Measurements from ENCODE around the gene PHF2.

PHF2 gene

DNA sequence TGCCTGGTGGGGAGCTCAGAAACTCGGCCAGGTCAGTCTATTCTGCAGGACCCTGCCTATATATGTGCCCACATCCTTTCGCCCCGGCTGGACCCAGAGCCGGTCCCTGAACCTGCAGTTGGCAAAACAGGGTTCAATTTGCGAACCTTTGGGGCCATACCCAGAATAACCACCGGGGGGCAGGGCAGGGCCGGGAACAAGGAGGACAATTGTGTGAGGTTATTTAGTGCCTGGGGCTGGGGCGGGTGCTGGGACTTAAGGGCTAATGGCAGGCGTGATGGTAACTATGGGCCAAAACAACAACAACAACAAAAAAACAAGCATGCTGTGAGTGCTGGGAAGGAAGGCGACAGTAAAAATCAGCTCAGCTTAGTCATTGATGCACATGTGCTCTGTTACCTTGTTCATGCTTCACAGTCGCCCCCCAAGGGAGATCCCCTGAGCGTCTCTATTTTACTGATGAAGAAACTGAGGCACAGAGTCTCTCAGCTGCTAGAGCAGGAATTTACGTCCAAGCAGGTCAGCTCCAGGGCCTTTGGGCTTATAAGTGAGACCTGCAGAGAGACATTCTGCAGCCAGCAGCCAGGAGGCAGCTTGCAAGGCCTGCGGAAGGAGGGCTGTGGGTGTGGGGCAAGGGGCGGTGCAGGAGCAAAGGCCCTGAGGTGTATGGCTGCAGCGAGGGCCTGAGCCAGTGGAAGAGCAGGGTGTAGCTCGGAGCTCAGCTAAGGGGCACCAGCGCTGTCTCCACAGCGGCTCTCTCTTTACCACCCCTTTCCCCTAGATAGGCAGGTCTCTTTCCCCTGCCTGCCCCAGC is 106.0 kb downstream of the PHF2 start:
- DNase-seq = no peak

- DNase-seq = no peak
Observed at GRCh38 chr9:93683331-93684134, 107.1 kb downstream of the PHF2 start.

- DNase-seq = no peak
Observed at GRCh38 chr9:93684161-93684765, 107.9 kb downstream of the PHF2 start.

- no peak for DNase-seq
Observed at GRCh38 chr9:93684806-93685543, 108.6 kb downstream of the PHF2 start.

DNA sequence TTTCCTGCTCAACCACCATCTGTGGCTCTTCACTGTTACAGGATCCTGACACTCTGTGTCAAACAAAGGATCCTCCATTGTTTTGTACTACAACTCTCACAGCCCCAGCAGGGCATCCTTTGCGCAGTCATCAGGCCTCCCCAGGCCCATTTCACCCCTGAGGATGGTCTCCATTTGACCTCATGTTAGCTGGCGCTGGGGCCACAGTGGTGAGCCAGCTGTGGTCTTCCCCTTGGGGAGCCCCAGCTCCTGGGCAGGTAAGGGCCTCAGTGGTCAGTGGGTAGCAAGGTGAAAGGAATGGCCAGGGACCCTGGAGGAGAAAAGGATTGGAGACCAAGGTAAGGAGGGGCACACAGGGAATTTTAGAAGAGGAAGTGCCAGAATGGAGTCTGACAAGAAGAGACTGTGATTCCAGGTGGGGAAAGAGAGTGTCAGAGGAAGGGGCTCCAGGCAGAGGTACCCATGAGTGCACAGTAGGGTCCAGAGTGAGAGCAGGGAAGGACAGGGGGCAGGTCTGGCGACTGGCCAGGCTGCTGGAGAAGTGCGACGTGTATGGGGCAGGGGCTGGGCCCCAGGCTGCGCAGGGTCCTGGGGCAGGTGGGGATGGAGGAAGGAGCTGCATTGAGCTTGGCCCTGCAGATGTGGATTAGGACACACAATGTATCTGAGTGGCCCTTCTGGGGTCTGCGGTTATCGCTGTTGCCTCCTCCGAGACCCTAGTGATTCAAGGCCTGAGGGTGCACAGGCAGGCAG is 109.9 kb downstream of the PHF2 start:
- DNase-seq = no peak

GRCh38 chr9:93686880-93687236 is 110.5 kb downstream of the PHF2 start:
- no peak for DNase-seq

GRCh38 chr9:93690618-93691017 is 114.2 kb downstream of the PHF2 start:
- no peak for DNase-seq

DNA sequence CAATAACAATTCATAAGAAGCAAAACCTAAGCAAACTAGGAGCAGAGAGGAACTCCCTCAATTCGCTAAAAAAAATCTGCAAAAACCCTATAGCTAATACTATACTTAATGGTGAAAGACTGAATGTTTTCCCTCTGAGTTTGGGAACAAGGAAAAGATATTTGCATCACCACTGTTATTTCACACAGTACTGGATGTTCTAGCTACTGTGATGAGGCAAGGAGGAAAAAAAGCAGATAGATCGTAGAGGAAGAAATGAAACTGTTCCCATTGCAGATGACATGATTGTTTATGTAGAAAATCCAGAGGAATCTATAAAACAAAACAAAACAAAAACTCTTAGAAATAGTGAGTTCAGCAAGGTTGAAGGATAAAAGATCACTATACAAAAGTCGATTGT is 116.7 kb downstream of the PHF2 start:
- DNase-seq = no peak

DNA sequence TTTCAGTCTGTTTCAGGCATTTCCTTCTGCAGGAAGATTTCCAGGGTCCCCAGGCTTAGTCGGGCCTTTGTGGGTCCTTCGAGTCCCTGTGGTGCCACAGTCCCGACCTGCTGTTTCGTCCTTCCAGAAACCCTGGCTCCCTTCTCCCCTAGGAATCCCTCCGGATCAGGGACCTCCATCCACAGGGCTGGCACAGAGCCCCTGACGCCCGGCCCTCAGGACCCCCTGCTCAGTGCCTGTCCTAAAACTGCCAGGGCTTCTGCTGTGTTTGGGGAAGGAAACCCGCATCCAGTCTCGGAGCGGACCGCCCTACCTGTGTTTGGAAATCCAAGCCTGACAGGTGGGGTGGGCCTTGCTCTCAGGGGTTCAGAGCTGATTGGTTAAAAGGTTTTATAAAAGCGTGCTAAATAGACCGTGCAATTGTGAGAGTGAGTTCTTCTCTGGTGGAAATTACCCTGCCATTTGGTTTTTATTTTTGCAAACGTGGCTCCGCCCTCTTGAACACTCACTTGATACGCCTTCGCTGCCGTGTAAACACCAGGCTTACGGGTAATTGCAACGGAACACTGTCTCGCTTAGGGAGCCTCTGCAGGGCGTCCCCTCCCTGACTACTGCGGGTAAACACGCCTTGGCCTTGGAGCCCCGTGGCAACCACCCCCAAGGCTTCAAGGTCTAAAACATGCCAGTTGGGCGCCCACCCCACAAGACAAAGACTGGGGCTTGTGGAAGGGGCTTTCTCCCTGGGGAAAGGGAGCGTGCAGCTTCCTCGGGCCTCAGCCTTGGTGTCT is 121.2 kb downstream of the PHF2 start:
- no peak for DNase-seq

GRCh38 chr9:93698140-93698908 is 121.9 kb downstream of the PHF2 start:
- no peak for DNase-seq

DNA sequence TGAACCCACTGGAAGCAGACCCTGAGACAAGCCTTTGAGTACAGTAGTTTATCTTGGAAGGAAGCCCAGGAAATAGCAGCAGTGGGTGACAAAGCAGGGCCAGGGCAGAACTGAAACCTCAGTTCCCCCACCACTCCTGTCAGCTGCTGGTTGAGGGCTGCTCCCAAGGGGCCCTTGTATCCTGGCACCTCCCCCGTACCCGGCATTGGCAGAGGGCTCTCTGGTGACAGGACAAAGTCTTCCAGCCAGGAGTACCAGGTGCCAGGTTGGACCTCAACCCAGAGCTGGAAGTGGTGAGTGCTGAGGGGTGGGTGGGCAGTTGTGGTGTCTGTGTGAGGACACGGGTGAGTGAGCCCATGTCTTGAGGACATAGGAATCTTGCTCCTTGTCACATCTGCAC is 123.3 kb downstream of the PHF2 start:
- DNase-seq = no peak

DNA sequence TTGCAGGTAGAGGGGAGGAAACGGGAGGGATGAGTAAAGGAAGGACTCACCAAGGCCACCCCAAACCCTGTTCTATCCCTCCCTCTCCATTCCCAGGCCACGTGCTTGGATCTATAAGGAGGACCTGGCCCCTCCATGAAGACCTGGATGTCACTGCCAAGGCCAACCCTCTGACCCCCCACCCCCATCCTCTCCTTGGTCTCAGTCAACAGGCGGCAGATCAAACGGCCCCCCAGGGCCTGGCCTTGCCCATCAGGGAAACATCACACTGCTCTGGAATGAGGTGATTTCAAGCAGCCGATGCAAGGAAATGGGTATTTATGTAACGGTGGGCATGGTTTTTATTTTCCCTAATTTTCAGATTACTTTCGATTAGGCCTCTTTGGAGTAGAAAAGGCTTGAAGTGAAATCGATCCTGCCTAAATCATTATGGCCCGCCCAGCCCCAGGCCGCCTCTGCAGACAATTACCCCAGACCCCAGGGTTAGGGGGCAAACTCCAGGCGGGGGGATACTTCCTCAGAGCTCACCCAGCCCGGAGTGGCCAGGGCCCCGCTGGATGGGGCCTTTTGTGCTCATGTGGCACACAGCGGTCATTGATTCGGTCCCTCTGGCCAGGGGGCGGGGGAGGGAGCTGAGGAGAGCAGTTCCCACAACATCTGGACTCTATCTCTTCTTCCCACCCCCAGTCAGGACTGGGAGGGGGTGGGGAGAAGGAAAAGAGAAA is 125.3 kb downstream of the PHF2 start:
- no peak for DNase-seq

- no peak for DNase-seq
Observed at GRCh38 chr9:93702261-93702660, 125.9 kb downstream of the PHF2 start.

DNA sequence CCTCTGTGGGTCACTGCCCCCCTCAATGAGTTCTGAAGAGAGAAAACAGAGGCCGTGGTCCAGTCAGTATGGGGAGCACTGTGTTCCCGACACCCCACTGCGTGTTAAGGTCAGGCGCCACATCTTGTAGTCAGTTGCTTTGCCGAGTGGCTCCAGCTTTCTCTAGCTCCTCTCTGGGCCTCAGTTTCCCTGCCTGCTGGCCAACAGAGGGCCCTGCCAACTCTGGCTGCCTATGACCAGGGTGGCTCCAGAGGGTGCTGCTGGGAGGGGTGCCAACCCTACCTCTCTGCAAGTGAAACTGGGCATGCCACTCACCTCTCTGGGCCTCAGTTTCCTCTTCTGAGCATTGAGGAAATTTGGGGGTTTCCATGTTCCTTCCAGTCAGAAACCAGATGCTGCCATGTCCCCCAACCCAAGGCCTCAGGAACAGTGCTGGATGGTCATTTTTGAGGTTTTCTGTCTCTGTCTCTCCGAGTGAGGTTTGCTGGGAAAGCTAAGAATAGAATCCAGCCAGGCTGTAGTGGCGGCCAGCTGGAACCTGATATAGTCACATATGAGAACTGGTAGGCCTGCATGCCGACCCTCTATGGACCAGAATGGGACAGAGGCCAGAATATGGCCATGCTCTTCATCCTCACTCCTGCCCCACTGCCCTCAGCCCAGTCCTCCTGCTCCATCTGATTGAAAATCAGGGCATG is 132.1 kb downstream of the PHF2 start:
- DNase-seq = no peak

- DNase-seq = no peak
Observed at GRCh38 chr9:93708987-93709302, 132.6 kb downstream of the PHF2 start.

- no peak for DNase-seq
Observed at GRCh38 chr9:93709600-93710369, 133.4 kb downstream of the PHF2 start.

GRCh38 chr9:93710370-93710723 is 134.0 kb downstream of the PHF2 start:
- no peak for DNase-seq

GRCh38 chr9:93711002-93711401 is 134.6 kb downstream of the PHF2 start:
- no peak for DNase-seq

DNA sequence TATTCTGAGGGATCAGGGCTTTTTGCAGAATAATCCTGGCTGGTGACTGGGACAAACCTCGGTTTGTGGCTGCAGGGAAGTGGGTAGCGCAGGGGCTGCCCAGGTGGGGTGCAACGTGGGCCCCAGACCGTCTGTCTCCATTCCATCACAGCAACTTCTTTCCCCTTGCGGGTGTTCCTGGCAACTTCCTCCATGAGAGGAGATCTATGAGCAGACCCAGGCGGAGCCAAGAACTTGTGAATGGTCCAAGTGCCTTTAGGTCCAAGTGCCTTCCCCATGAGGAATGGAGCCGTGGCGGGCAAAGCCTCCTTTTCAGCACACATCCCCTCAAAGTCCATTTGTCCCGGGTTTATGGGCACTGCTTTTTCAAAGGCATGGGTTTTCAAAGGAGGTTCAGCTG is 136.5 kb downstream of the PHF2 start:
- no peak for DNase-seq
